Measurements from ENCODE around the gene PSMB11. TPM values are rescaled to one million over a fixed set of nuclear protein-coding genes. Genes with fewer than 3 reads are reported as not detected.
"Not testable (repeated sequence)": the region's sequence is repeated elsewhere in the genome, so short reads cannot be mapped to it uniquely, and the experiment has no call there.

The PSMB11 gene
- total RNA-seq, 2 donors from 2014 or later: not detected

DNA sequence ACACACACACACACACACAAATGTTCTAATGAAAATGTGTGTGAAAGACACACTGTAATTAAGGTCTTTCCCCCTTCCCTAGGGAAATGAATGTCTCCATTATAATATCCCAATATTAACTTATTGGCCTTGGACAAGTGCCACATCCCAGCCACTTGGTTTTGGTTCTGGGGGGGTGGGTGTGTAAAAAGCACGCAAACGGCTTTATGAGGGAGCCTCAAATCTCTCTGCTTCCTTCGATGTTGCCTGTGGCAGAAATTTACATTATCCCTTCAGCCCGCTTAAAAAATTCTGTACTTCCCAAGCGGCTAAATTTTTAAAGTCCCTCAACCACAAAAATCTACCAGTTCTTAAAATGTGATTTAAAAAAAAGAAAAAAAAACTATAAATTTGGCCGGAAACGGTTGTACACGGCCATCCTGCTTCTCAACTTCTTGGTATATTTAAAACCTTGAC is 32.5 kb upstream of the PSMB11 start:
- Histone ChIP-seq H3K27ac (peak overlapping the region in 3 of 4 donors; percentile 77 to 83 (median 82)), H3K4me1 (peaks cover 18% of the 10 kb centered on the region), H3K27me3 (no peaks in the 10 kb centered on the region), H3K36me3 (replicated peaks in 1 of 2; ENCODE audit: insufficient read depth in 1 of 2, low read depth in 2 of 2) (no peaks in the 10 kb centered on the region), H3K9me3 (no peaks in the 10 kb centered on the region), H3K4me3 (peak overlapping the region in 1 of 2 donors; percentile 0)
- DNase-seq (no peak), ATAC-seq (no peak)
- WGBS, 2 donors: 23 to 26% methylated on average over 8 of the region's 8 CpGs
- TF ChIP-seq POLR2A (IDR thresholded peaks at IDR 0.05): no peak
- TF ChIP-seq, protein P1, sequence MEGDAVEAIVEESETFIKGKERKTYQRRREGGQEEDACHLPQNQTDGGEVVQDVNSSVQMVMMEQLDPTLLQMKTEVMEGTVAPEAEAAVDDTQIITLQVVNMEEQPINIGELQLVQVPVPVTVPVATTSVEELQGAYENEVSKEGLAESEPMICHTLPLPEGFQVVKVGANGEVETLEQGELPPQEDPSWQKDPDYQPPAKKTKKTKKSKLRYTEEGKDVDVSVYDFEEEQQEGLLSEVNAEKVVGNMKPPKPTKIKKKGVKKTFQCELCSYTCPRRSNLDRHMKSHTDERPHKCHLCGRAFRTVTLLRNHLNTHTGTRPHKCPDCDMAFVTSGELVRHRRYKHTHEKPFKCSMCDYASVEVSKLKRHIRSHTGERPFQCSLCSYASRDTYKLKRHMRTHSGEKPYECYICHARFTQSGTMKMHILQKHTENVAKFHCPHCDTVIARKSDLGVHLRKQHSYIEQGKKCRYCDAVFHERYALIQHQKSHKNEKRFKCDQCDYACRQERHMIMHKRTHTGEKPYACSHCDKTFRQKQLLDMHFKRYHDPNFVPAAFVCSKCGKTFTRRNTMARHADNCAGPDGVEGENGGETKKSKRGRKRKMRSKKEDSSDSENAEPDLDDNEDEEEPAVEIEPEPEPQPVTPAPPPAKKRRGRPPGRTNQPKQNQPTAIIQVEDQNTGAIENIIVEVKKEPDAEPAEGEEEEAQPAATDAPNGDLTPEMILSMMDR (IDR thresholded peaks at IDR 0.05): no peak
- intact Hi-C loops (cut with DNase I): no loop called here

GRCh38 chr14:23009939-23010726 is 31.9 kb upstream of the PSMB11 start, which contains the start of gene C14orf93:
C14orf93 (minus strand) TSS chr14:23010143; CDS start chr14:22999023, 11,120 bp downstream.
- Histone ChIP-seq H3K27ac (peak within 1 kb of the TSS; percentile 63 to 83 (median 80)), H3K4me1 (peaks cover 18% of the 10 kb centered on the region), H3K4me3 (peak within 1 kb of the TSS in 1 of 2 donors; percentile 0), H3K27me3 (no peaks in the 10 kb centered on the region), H3K36me3 (replicated peaks in 1 of 2; ENCODE audit: insufficient read depth in 1 of 2, low read depth in 2 of 2) (no peaks in the 10 kb centered on the region), H3K9me3 (no peaks in the 10 kb centered on the region)
- intact Hi-C loops (cut with DNase I): no loop called here
- WGBS, 2 donors: 1% methylated on average over 38 to 40 of the region's 40 CpGs
- TF ChIP-seq, protein P1 (IDR thresholded peaks at IDR 0.05): peak in 1 of 7 experiments; percentile 22
- peak in 2 of 3 donors; percentile 46 to 49 for TF ChIP-seq POLR2A (IDR thresholded peaks at IDR 0.05)
- DNase-seq: peak; percentile 84 to 90 (median 86)
- peak; percentile 50 for ATAC-seq

GRCh38 chr14:23013054-23013748 is 28.8 kb upstream of the PSMB11 start:
- no peaks in the 10 kb centered on the region for H3K9me3 ChIP-seq
- H3K27ac ChIP-seq: no peak overlapping the region
- no peaks in the 10 kb centered on the region for H3K36me3 ChIP-seq (replicated peaks in 1 of 2; ENCODE audit: insufficient read depth in 1 of 2, low read depth in 2 of 2)
- peaks cover 4% of the 10 kb centered on the region for H3K4me1 ChIP-seq
- intact Hi-C loops (cut with DNase I): no loop called here
- TF ChIP-seq POLR2A (IDR thresholded peaks at IDR 0.05): no peak
- TF ChIP-seq, protein P1 (IDR thresholded peaks at IDR 0.05): no peak
- ATAC-seq: no peak
- no peak overlapping the region for H3K4me3 ChIP-seq
- no peak for DNase-seq
- 62 to 66% methylated on average over 6 of the region's 6 CpGs for WGBS, 2 donors
- H3K27me3 ChIP-seq: no peaks in the 10 kb centered on the region

- H3K4me1 ChIP-seq; DNase-seq; H3K36me3 ChIP-seq (replicated peaks in 1 of 2; ENCODE audit: insufficient read depth in 1 of 2, low read depth in 2 of 2); intact Hi-C loops (cut with DNase I); H3K27me3 ChIP-seq; H3K9me3 ChIP-seq; H3K27ac ChIP-seq; ATAC-seq; H3K4me3 ChIP-seq: not testable (repeated sequence)
- WGBS, 2 donors: 84 to 94% methylated on average over 5 of the region's 5 CpGs
Measured at GRCh38 chr14:23013749-23014054, 28.3 kb upstream of the PSMB11 start.

GRCh38 chr14:23015618-23016017 is 26.4 kb upstream of the PSMB11 start:
- TF ChIP-seq, protein P1 (IDR thresholded peaks at IDR 0.05): no peak
- TF ChIP-seq POLR2A (IDR thresholded peaks at IDR 0.05): no peak
- ATAC-seq: no peak
- intact Hi-C loops (cut with DNase I): no loop called here
- H3K4me1 ChIP-seq: no peaks in the 10 kb centered on the region
- no peaks in the 10 kb centered on the region for H3K9me3 ChIP-seq
- H3K27ac ChIP-seq: no peak overlapping the region
- H3K4me3 ChIP-seq: no peak overlapping the region
- no peaks in the 10 kb centered on the region for H3K27me3 ChIP-seq
- DNase-seq: no peak
- no peaks in the 10 kb centered on the region for H3K36me3 ChIP-seq (replicated peaks in 1 of 2; ENCODE audit: insufficient read depth in 1 of 2, low read depth in 2 of 2)
- 79 to 82% methylated on average over 4 of the region's 4 CpGs for WGBS, 2 donors
